ENCODE data around the gene SUN5.

- TF ChIP-seq CTCF (IDR thresholded peaks at IDR 0.05), result no peak
- no peak for TF ChIP-seq POLR2A (IDR thresholded peaks at IDR 0.05)
Observed at GRCh38 chr20:32984196-32984595, 20.0 kb downstream of the SUN5 start.

Measured in uterus (tissue), 2 donors.